ENCODE results near the gene ANKRD13A.
"Not testable (repeated sequence)": the region's sequence is repeated elsewhere in the genome, so short reads cannot be mapped to it uniquely, and the experiment has no call there.

- TF ChIP-seq BHLHE40 (IDR thresholded peaks at IDR 0.05; ENCODE audit: borderline replicate concordance); FOXK2 (IDR thresholded peaks at IDR 0.05); FOXA1 (IDR thresholded peaks at IDR 0.05); FOXM1 (IDR thresholded peaks at IDR 0.05; ENCODE audit: borderline replicate concordance); TARDBP (IDR thresholded peaks at IDR 0.05); ELF4 (IDR thresholded peaks at IDR 0.05); CTBP1 (IDR thresholded peaks at IDR 0.05; ENCODE audit: borderline replicate concordance); SUZ12 (IDR thresholded peaks at IDR 0.05); HDGF (IDR thresholded peaks at IDR 0.05; ENCODE audit: borderline replicate concordance); L3MBTL2 (conservative IDR thresholded peaks at IDR 0.05); SP1 (IDR thresholded peaks at IDR 0.05); LEF1 (IDR thresholded peaks at IDR 0.05; ENCODE audit: borderline replicate concordance): not testable (repeated sequence)
- TF ChIP-seq, protein P1, sequence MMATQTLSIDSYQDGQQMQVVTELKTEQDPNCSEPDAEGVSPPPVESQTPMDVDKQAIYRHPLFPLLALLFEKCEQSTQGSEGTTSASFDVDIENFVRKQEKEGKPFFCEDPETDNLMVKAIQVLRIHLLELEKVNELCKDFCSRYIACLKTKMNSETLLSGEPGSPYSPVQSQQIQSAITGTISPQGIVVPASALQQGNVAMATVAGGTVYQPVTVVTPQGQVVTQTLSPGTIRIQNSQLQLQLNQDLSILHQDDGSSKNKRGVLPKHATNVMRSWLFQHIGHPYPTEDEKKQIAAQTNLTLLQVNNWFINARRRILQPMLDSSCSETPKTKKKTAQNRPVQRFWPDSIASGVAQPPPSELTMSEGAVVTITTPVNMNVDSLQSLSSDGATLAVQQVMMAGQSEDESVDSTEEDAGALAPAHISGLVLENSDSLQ (IDR thresholded peaks at IDR 0.05): not testable (repeated sequence)
Observed at GRCh38 chr12:110068115-110068514, 68.9 kb downstream of the ANKRD13A start.

Data from HEK293T (cell line).